Stimulated activated CD8-positive, alpha-beta memory T cell treated with anti-CD3 and anti-CD28 coated beads, Interleukin-7, amount 100 ng/mL, for 48 hours (primary cell): ENCODE results near the gene ERBB4.

Experiments
- DNase-seq, 2 donors: peaks; one replicate each; pipeline ENCODE4 v3.0.0-alpha.2; 2020; ENCODE audit warnings: low read depth in 1 of 2; ENCODE audit errors: extremely low read depth in 1 of 2

ERBB4 gene

DNA sequence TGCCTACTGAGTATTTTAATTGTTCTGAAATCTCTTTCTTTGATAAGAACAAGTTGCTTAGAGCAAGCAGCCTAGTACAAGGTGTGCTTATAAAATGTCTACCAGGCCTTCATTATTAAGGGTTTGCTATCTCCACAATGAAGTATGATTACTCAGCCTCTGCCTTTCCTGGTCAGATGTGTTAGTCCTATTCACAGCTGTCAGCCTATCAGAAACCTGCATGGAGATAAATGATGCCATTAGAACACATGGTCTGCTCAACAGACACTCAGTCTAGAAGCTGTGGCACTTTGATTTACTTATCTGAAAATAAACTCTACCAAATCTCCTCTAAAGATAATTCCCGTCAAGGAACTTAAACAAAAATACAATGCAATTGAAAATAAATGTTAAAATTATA lies 448.7 kb downstream of the ERBB4 start:
- DNase-seq = no peak

DNA sequence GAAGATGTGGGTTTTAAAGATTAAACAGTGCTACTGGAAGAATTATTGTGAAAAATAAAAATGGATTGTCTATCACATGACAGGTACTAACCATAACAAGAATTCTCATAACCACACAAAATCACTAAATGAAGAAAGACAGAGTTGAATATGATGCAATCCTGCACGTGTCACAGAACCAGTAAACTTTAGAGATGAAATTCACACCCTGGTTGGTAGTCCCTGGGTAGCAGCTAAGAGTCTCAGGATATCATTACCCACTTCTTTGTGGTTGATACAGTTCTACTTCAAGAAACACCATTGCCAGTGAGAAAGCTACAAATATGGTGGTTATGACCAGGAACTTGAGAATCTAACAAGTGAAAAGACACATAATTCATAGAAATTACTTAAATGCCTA lies 450.2 kb downstream of the ERBB4 start:
- no peak for DNase-seq

GRCh38 chr2:212083492-212083891 lies 455.1 kb downstream of the ERBB4 start:
- DNase-seq = no peak

GRCh38 chr2:212078103-212078502 lies 460.5 kb downstream of the ERBB4 start:
- DNase-seq = no peak

DNA sequence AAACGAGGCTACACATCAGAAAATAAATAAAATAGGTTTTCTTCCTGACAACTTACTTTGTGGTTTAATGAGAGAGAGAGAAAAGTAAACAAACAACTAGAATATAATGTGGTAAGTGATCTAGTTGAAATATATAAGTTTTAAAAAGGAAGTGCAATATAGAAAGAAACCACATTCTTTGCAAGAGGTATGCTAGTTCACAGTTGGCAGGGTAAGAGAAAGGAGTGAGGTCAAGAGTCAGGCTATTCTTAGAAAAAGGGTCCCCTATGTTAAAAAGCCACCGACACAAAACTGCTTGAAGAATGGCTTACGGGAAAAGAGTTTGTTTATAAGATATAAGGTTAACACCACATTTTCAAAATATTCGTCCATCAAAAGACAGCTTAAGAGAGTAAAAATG lies 462.1 kb downstream of the ERBB4 start:
- DNase-seq = no peak

DNA sequence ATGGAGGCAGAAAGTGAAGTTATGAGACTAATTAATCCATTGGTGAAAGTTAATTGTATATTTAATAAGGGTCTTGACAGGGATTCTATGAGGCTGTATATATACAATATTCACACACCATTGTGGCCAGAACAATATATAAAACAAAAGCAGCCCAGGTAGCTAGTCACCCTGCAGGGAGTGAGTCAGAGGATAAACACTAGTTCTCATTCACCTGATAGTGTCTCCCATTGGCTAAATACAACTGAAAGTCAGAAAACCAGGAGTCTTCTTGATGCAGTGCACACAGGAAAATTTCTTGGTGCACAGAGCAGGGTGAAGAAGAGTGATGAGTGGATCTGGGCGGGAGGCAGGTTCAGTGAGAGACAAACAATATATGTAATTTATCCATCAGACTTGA lies 465.2 kb downstream of the ERBB4 start:
- no peak for DNase-seq

- DNase-seq = no peak
Observed at GRCh38 chr2:212066546-212066945, 472.1 kb downstream of the ERBB4 start.

GRCh38 chr2:212064318-212064717 lies 474.3 kb downstream of the ERBB4 start:
- DNase-seq = no peak

DNA sequence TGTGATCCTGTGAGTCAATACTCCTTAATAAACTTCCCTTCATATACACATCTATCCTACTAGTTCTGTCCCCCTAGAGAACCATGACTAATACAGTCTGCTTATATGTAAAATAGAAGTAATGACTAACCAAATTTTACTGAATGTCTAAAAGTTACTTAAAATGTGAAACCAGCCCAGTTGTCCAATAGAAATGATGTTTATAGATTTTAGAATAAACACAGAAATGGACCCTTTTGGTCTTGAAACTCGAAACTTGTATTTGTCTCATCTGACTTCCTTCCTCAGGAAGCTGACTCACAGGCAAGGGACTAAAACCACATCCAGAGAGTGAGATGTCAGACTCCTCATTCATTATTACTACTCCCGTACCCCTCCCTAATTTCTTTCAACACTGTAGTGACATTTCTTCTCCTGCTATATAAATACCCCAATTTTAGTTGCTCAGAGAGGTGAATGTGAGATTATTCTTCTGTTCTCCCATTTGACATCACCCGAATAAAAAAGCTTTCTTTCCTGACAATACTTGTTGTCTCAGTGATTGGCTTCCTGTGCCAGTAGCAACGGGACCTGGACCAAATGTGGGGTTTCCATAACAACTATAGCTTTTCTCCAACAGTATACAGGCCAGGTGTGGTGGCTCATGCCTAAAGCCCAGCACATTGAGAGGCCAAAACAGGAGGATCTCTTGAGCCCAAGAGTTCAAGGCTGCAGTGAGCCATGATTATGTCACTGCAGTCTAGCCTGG lies 486.0 kb downstream of the ERBB4 start:
- DNase-seq = no peak

DNA sequence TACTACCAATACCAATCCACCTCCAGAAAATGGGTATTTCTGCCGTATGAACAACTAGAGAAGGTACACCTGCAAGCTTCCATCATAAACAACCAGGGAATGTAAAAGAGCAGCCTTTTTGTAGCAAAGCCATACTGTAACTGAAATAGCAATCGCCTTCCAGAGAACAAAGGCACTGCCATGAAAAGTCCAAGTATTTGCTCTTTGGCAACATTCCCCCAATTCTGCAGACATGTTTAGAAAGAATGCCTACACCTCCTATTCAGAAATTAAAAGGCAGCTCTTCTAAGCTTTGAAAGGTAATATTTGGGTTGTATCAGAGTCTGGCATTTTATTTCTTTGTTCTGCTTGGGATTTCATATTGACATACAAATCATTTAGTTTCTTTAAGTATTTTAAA lies 487.7 kb downstream of the ERBB4 start:
- DNase-seq = no peak

GRCh38 chr2:212042562-212042961 lies 496.0 kb downstream of the ERBB4 start:
- no peak for DNase-seq

GRCh38 chr2:212037062-212037461 lies 501.5 kb downstream of the ERBB4 start:
- no peak for DNase-seq

DNA sequence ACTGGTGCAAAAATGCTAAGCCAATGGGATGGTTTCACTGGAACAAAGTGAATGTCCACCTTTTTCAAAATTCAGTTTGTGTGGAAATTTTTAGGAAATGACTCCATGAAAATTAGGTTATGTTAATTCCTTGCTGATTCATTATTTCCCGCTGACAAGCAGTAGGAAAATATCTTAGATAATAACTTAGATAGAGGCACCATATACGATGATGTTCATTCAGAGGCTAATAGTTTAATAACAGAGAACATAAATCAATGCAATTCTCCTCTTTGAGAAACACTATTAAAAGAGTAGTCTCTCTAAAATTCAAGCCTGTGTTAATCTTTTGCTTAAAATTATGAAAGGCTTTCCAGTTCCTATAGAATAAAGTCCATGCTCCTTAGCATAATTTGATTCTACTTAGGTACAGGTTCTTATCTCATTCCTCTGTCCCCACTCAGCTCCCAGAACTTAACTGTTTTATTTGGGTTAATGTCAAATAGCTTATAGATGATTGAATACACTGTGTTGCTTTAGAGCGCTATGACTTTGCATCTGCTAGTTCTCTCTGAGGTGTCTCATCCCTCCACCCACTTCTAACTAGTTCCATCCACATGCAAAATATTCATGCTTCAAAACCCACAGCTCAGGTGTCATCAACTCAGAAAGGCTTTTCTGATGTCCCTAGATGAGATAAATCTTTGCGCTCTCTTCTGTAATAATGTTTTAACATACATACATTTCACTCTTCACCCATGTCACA lies 503.6 kb downstream of the ERBB4 start:
- no peak for DNase-seq

DNA sequence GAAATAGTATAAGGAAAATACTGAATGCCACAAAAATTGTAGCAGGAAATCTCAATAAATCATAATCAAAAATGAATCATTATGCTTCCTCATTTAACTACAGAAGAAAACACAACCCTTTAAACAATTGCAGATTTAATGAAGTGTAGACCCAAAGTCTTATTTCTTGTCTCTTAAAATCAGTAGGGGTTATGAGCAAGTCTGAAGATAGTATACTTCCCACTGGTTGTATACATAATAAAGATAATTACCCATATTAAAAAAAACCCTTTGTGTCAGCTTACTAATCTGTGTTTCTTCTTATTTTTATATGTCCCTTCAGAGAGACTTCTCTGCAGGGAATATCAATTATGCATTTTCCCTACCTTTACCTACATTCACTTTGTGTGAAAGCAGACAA lies 504.7 kb downstream of the ERBB4 start:
- no peak for DNase-seq

DNA sequence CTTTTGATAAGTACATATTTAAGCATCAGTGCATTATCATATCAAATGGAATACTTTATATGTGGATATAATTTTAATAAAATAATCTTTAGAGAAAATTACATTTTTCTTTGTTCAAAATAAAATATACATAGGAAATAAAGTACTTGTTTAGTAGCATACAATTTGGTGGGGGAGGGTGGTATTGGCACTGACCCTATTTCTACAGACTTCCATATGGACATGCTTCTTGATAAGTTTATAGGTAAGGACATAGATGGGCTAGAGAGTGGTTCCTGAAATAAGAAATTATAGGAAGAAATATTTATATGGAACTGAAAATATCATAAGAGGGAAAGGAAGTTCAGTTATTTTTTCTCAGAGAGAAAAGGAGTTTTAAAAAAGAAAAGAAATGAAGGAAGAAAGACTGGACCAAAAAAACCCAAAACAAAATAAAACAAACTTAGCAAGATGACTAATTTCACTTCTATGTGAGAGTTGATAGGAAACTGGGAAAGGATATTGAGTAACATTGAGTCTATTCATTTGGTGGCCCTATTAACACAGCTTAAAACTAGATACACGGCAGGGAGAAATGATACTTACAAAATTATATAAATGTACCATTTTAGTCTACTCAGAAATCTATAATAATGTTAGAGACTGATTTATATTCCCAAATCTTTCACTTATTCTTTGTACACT lies 505.9 kb downstream of the ERBB4 start:
- no peak for DNase-seq

DNA sequence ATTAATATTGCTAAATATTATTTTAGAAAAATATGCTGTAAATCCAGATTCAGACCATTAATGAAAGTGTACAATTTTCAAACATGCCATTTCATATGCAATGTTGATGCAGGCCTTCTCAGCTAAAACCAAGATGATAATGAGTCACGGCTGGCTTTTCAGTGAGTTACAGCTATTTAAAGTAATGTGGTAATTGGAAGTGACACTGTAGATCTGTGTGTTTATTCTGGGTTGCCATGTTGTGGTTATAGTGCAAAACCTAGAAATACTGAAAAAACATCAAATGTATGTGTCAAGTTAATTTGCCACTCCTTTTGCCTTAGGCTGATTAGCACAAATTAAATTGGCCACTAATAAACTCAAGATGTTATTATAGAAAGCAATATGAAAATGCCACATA lies 506.6 kb downstream of the ERBB4 start:
- DNase-seq = no peak

GRCh38 chr2:212030709-212031108 lies 507.9 kb downstream of the ERBB4 start:
- no peak for DNase-seq

GRCh38 chr2:212028798-212029394 lies 509.7 kb downstream of the ERBB4 start:
- DNase-seq = no peak

- DNase-seq = no peak
Observed at GRCh38 chr2:212027681-212028628, 510.6 kb downstream of the ERBB4 start.

GRCh38 chr2:212024040-212024439 lies 514.6 kb downstream of the ERBB4 start:
- no peak for DNase-seq
